HG03060 (cell line): ENCODE data around the gene CCT6B.

Experiments used
- ATAC-seq: cut with Tn5 transposase; IDR thresholded peaks from one replicate; pipeline ENCODE4 v1.9.1; 2021; ENCODE audit warnings: low read depth, moderate number of reproducible peaks; ENCODE audit not compliant: unreplicated experiment

The CCT6B gene

DNA sequence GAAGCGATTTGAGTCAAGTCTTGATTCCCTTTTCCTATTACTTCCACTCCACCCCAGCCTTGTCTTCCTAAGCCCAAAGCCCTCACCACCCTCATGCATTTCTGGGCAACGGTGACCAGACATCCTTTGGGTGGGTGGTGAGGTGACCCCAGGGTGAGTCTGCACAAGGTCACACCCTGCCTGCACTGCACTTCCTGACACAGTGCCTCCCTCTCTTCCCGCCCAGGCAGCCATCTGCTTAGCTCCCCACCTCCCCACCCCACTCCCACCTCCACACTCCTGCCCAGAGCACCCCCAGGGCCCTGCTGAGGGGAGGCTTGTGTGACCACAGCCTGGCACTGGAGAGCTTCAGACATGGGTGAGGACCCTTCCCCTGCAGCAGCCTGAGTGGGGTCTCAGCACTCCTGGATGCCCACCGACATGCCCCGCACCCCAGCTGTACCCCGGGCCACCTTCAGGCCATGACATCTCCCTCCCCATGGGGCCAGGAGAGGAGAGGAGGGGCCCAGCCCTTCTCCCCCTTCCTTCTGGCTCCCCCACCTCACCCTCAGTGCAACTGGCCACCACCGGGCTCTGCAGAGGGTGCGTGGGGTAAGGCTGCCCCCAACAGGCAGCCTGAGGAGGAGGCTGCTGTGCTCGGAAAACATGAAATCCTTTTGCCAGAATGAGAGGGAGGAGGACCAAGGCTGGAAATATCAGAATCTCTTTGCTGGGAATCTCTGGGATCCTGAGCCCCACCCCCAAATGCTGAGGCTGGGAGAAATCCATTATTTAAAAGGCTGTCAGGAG, 68.6 kb downstream of the CCT6B start:
- ATAC-seq = no peak

DNA sequence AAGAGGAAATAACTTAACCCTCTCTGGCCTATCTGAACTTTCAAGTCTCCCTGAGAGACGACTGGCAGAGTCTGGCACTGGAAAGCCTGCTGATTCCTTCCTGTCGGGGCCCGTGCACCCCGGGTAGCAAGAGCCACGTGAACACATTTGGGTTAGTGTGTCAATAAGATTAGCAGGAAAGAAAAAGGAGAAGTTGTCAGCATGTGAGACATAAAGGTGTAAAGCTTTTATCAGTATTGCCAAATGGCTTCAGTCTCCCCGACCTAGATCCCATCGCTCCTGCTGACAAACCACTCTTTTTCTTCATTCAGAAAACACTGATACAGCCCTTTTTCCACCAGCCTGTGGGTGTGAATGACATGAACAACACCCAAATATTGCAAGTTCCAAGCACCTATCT, 74.4 kb downstream of the CCT6B start:
- no peak for ATAC-seq

- no peak for ATAC-seq
Measured at GRCh38 chr17:34885076-34885475, 76.2 kb downstream of the CCT6B start.

- ATAC-seq = no peak
Measured at GRCh38 chr17:34884597-34884996, 76.7 kb downstream of the CCT6B start.

GRCh38 chr17:34883106-34884000, 77.9 kb downstream of the CCT6B start:
- ATAC-seq = no peak

DNA sequence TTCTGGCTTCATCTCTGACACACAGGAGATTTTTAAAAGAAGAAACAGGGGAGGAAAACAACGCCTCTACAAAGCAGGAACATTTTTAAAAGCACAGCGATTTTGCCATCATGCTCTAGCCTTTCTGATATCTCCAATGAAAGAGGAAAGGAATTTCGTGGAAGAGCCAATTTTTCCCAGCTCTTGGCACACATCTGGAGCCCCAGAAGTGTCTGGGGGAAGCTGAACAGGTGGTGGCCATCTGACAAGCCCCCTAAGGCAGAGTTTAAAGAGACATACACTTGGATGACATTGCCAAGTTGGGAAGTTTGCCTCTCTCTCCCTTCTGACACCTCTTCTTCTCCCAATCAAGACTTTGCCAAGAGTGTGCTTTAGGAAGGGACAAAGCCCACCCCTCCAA, 82.1 kb downstream of the CCT6B start:
- ATAC-seq = no peak
